HepG2 (cell line): ENCODE results near the gene BSG. TPM values are rescaled to one million over a fixed set of nuclear protein-coding genes. Genes with fewer than 3 reads are reported as not detected.

Experiments used
- ATF7 ChIP-seq, 2 experiments: fragments of 450-650 bp in 1 of 2; sonication (generic) in 1 of 2; formaldehyde crosslinking in 1 of 2; IDR thresholded peaks; 2 replicates each; pipeline versions ENCODE4 v1.4.0 to v1.6.1; 2016 to 2020; ENCODE audit warnings: antibody characterized with exemption in 1 of 2, mild to moderate bottlenecking in 1 of 2, missing genetic modification reagents in 1 of 2
- PAWR ChIP-seq: sonication (generic); formaldehyde crosslinking; IDR thresholded peaks from 2 replicates; pipeline ENCODE4 v1.4.0; 2020; ENCODE audit warnings: missing genetic modification reagents, mild to moderate bottlenecking, borderline replicate concordance
- PITX1 ChIP-seq: sonication (generic); formaldehyde crosslinking; IDR thresholded peaks from 2 replicates; pipeline ENCODE4 v1.5.1; 2020; ENCODE audit warnings: mild to moderate bottlenecking, missing genetic modification reagents
- PLRG1 ChIP-seq: fragments of 450-650 bp; conservative IDR thresholded peaks from 2 replicates; pipeline ENCODE4 v1.6.1; 2016
- POLR2A ChIP-seq, 2 experiments: IDR thresholded peaks; 2 replicates each; pipeline ENCODE4 v1.6.1; 2011; ENCODE audit warnings: low read depth in 2 of 2, low read length in 2 of 2, mild to moderate bottlenecking in 1 of 2, moderate library complexity in 1 of 2; ENCODE audit not compliant: insufficient read depth in 1 of 2
- SIX4 ChIP-seq: sonication (generic); formaldehyde crosslinking; IDR thresholded peaks from 2 replicates; pipeline ENCODE4 v1.4.0; 2020; ENCODE audit warnings: missing genetic modification reagents
- TRIM24 ChIP-seq: sonication (generic); formaldehyde crosslinking; IDR thresholded peaks from 2 replicates; pipeline ENCODE4 v1.8.0; 2022; ENCODE audit warnings: mild to moderate bottlenecking, missing genetic modification reagents
- ZBTB38 ChIP-seq: sonication (generic); formaldehyde crosslinking; IDR thresholded peaks from 2 replicates; pipeline ENCODE4 v1.5.1; 2020; ENCODE audit warnings: mild to moderate bottlenecking, missing genetic modification reagents
- ZNF143 ChIP-seq: sonication (generic); formaldehyde crosslinking; IDR thresholded peaks from 2 replicates; pipeline ENCODE4 v1.4.0; 2020; ENCODE audit warnings: missing genetic modification reagents
- ZNF3 ChIP-seq: IDR thresholded peaks from 2 replicates; pipeline ENCODE4 v1.7.0; 2017; ENCODE audit warnings: inconsistent platforms
- ZNF333 ChIP-seq: sonication (generic); formaldehyde crosslinking; IDR thresholded peaks from 2 replicates; pipeline ENCODE4 v1.4.0; 2020; ENCODE audit warnings: mild to moderate bottlenecking, missing genetic modification reagents, borderline replicate concordance
- ZNF337 ChIP-seq: sonication (generic); formaldehyde crosslinking; IDR thresholded peaks from 2 replicates; pipeline ENCODE4 v1.5.1; 2020; ENCODE audit warnings: missing genetic modification reagents, low read depth, mild to moderate bottlenecking, borderline replicate concordance
- ZNF383 ChIP-seq: sonication (generic); formaldehyde crosslinking; IDR thresholded peaks from 2 replicates; pipeline ENCODE4 v1.4.0; 2020; ENCODE audit warnings: missing genetic modification reagents, mild to moderate bottlenecking, borderline replicate concordance
- polyA plus RNA-seq, 8 experiments: library from polyadenylated mRNA; depleted of rRNA in 3 of 8; stranded (reverse) in 7 of 8; unstranded in 1 of 8; fragments of >200 nt; fragmentation: Illumina TruSeq in 4 of 8; extraction: Trizol in 4 of 8; gene quantifications; 2 replicates each; pipeline versions ENCODE4 v1.2.1 to v1.2.3, GENCODE V29; 2011 to 2016; ENCODE audit warnings: low read depth in 4 of 8, missing spikeins in 1 of 8, mixed read lengths in 1 of 8; ENCODE audit not compliant: insufficient read depth in 1 of 8
- total RNA-seq, 5 experiments: library from RNA; depleted of rRNA; stranded (reverse); fragments of >200 nt; fragmentation: Illumina TruSeq; extraction: Trizol; gene quantifications; 2 replicates each; pipeline ENCODE4 v1.2.3, GENCODE V29; 2016; ENCODE audit warnings: low read depth in 1 of 5
- TF ChIP-seq, protein P1 (sequence below), 2 experiments: sonication (generic) in 1 of 2; formaldehyde crosslinking in 1 of 2; IDR thresholded peaks; 2 replicates each; pipeline versions ENCODE4 v1.6.1 to v1.9.0; 2014 to 2022; ENCODE audit warnings: antibody characterized with exemption in 1 of 2, borderline replicate concordance in 1 of 2, inconsistent platforms in 1 of 2, low read depth in 1 of 2, missing genetic modification reagents in 1 of 2
- TF ChIP-seq, protein P2 (sequence below): sonication (generic); formaldehyde crosslinking; IDR thresholded peaks from 2 replicates; pipeline ENCODE4 v1.4.0; 2020; ENCODE audit warnings: mild to moderate bottlenecking, missing genetic modification reagents
- TF ChIP-seq, protein P3 (sequence below): sonication (generic); formaldehyde crosslinking; IDR thresholded peaks from 2 replicates; pipeline ENCODE4 v1.5.0; 2020; ENCODE audit warnings: mild to moderate bottlenecking, missing genetic modification reagents, borderline replicate concordance
- TF ChIP-seq, protein P4 (sequence below): sonication (generic); formaldehyde crosslinking; IDR thresholded peaks from 2 replicates; pipeline ENCODE4 v1.8.0; 2022; ENCODE audit warnings: missing genetic modification reagents, mild to moderate bottlenecking, inconsistent platforms, borderline replicate concordance

Gene BSG
- total and polyA plus RNA-seq, 2 of the 13 experiments (the other 11 are each of a cell fraction or from before 2014, with no cell fraction given), result 309 to 754 TPM

DNA sequence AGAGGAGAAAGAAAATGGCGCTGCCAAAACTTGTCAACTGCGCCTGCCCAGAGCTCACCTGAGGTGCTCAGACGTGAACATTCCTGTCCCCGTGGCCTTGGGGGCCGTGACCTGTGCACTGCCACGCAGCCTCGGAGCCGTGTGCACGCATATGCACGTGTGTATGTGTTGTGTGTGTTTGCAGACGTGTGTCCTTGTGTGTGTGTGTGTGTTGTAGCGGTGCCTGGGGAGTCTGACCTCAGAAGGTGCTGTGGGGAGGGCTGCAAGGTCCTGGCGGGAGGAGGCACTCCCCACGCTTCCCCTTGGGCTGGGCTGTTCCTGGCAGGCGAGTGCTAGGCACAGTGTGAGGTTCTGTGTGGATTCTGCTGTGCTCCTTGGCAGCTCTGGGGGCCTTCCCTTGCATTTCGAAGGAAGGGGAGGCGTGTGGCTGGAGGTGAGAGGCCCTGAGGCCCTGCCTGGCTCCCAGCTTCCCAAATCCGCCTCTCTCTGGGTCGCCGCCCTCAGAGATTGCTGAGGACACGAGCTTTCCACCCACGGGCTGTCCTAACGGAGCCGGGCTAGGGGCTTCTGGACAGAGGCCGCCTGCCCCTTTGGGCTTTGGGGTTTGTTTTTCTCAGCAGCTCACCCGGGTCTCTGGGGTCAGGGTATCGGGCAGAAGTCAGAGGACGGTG is 4.5 kb downstream of the BSG start (continued):
- TF ChIP-seq, protein P1, sequence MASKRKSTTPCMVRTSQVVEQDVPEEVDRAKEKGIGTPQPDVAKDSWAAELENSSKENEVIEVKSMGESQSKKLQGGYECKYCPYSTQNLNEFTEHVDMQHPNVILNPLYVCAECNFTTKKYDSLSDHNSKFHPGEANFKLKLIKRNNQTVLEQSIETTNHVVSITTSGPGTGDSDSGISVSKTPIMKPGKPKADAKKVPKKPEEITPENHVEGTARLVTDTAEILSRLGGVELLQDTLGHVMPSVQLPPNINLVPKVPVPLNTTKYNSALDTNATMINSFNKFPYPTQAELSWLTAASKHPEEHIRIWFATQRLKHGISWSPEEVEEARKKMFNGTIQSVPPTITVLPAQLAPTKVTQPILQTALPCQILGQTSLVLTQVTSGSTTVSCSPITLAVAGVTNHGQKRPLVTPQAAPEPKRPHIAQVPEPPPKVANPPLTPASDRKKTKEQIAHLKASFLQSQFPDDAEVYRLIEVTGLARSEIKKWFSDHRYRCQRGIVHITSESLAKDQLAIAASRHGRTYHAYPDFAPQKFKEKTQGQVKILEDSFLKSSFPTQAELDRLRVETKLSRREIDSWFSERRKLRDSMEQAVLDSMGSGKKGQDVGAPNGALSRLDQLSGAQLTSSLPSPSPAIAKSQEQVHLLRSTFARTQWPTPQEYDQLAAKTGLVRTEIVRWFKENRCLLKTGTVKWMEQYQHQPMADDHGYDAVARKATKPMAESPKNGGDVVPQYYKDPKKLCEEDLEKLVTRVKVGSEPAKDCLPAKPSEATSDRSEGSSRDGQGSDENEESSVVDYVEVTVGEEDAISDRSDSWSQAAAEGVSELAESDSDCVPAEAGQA (IDR thresholded peaks at IDR 0.05; ENCODE audit: low read depth), result no peak
- TF ChIP-seq, protein P1 (CRISPR knock-in tag; IDR thresholded peaks at IDR 0.05; ENCODE audit: borderline replicate concordance), result no peak
- TF ChIP-seq ZBTB38 (CRISPR knock-in tag), result no peak
- no peak for TF ChIP-seq ZNF143 (CRISPR knock-in tag)
- no peak for TF ChIP-seq ZNF383
- TF ChIP-seq, protein P2, sequence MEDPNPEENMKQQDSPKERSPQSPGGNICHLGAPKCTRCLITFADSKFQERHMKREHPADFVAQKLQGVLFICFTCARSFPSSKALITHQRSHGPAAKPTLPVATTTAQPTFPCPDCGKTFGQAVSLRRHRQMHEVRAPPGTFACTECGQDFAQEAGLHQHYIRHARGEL (CRISPR knock-in tag), result no peak
- TF ChIP-seq ATF7 (IDR thresholded peaks at IDR 0.05), result no peak
- no peak for TF ChIP-seq ATF7 (CRISPR knock-in tag; IDR thresholded peaks at IDR 0.05)
- TF ChIP-seq PITX1 (CRISPR knock-in tag), result no peak
- no peak for TF ChIP-seq ZNF3 (CRISPR knock-in tag)
- no peak for TF ChIP-seq SIX4
- 0 out of 4 replicates have a peak, but pooled peaks of 1 of the 2 experiments have one; percentile 27 for TF ChIP-seq POLR2A (IDR thresholded peaks at IDR 0.05; ENCODE audit: insufficient read depth in 1 of 2, low read depth in 2 of 2, low read length in 2 of 2)
- TF ChIP-seq ZNF333 (CRISPR knock-in tag), result no peak
- TF ChIP-seq, protein P3, sequence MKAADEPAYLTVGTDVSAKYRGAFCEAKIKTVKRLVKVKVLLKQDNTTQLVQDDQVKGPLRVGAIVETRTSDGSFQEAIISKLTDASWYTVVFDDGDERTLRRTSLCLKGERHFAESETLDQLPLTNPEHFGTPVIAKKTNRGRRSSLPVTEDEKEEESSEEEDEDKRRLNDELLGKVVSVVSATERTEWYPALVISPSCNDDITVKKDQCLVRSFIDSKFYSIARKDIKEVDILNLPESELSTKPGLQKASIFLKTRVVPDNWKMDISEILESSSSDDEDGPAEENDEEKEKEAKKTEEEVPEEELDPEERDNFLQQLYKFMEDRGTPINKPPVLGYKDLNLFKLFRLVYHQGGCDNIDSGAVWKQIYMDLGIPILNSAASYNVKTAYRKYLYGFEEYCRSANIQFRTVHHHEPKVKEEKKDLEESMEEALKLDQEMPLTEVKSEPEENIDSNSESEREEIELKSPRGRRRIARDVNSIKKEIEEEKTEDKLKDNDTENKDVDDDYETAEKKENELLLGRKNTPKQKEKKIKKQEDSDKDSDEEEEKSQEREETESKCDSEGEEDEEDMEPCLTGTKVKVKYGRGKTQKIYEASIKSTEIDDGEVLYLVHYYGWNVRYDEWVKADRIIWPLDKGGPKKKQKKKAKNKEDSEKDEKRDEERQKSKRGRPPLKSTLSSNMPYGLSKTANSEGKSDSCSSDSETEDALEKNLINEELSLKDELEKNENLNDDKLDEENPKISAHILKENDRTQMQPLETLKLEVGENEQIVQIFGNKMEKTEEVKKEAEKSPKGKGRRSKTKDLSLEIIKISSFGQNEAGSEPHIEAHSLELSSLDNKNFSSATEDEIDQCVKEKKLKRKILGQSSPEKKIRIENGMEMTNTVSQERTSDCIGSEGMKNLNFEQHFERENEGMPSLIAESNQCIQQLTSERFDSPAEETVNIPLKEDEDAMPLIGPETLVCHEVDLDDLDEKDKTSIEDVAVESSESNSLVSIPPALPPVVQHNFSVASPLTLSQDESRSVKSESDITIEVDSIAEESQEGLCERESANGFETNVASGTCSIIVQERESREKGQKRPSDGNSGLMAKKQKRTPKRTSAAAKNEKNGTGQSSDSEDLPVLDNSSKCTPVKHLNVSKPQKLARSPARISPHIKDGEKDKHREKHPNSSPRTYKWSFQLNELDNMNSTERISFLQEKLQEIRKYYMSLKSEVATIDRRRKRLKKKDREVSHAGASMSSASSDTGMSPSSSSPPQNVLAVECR (CRISPR knock-in tag), result 0 out of 2 replicates have a peak, but pooled peaks have one; percentile 22
- TF ChIP-seq, protein P4, sequence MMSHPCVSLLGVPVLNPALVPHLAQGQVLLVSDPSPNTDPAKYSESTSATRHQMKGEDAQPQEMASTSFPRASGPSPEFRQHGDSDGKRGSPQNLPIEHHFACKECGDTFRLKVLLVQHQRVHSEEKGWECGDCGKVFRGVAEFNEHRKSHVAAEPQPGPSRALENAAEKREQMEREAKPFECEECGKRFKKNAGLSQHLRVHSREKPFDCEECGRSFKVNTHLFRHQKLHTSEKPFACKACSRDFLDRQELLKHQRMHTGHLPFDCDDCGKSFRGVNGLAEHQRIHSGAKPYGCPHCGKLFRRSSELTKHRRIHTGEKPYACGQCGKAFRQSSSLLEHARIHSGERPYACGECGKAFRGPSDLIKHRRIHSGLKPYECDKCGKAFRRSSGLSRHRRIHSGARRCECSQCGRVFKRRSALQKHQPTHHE (CRISPR knock-in tag), result no peak
- TF ChIP-seq PLRG1, result no peak
- no peak for TF ChIP-seq ZNF337
- no peak for TF ChIP-seq PAWR
- TF ChIP-seq TRIM24 (CRISPR knock-in tag), result no peak
